CD8-positive, alpha-beta memory T cell (primary cell): ENCODE data around the gene FATE1. TPM values are rescaled to one million over a fixed set of nuclear protein-coding genes. Genes with fewer than 3 reads are reported as not detected.

ENCODE experiments used
- CTCF ChIA-PET: fragments of 350-600 bp; sonication (Branson Sonifier 250); formaldehyde crosslinking; loops from one replicate; lab custom pipeline; 2021; ENCODE audit warnings: antibody characterized with exemption; lab: Charles Lee
- POLR2A ChIA-PET: fragments of 350-600 bp; sonication (Branson Sonifier 250); formaldehyde crosslinking; loops from one replicate; lab custom pipeline; 2021; ENCODE audit warnings: antibody characterized with exemption; lab: Charles Lee
- DNase-seq, 5 donors: peaks; one replicate each; pipeline versions ENCODE4 v3.0.0 to v3.0.0-alpha.2; 2020 to 2022; ENCODE audit warnings: mixed read lengths in 1 of 5
- H3K27ac ChIP-seq: one replicate; pipeline ENCODE4 v1.7.0; 2013; ENCODE audit warnings: low read depth, mild to moderate bottlenecking, low read length, moderate library complexity
- H3K27me3 ChIP-seq: 2 replicates; pipeline ENCODE4 v1.7.0; 2013; ENCODE audit warnings: low read length, mild to moderate bottlenecking; ENCODE audit not compliant: insufficient read depth, poor library complexity, severe bottlenecking
- H3K36me3 ChIP-seq: 2 replicates; pipeline ENCODE4 v1.7.0; 2013; ENCODE audit warnings: mild to moderate bottlenecking, low read length, moderate library complexity; ENCODE audit not compliant: insufficient read depth
- H3K4me1 ChIP-seq: 2 replicates; pipeline ENCODE4 v1.7.0; 2013; ENCODE audit warnings: mild to moderate bottlenecking, low read length, moderate library complexity; ENCODE audit not compliant: insufficient read depth
- H3K4me3 ChIP-seq: 2 replicates; pipeline ENCODE4 v1.7.0; 2013; ENCODE audit warnings: mild to moderate bottlenecking, low read length
- H3K9me3 ChIP-seq: 2 replicates; pipeline ENCODE4 v1.7.0; 2013; ENCODE audit warnings: mild to moderate bottlenecking, low read length
- H3K27ac Mint-ChIP-seq, 8 donors: one replicate each; pipeline ENCODE4 v1.8.0; 2020 to 2021; ENCODE audit warnings: mixed read lengths in 8 of 8, mild to moderate bottlenecking in 6 of 8, inconsistent platforms in 3 of 8, moderate library complexity in 3 of 8
- H3K27me3 Mint-ChIP-seq, 2 donors: one replicate each; pipeline ENCODE4 v1.8.0; 2020 to 2021; ENCODE audit warnings: mixed read lengths in 2 of 2, mild to moderate bottlenecking in 1 of 2, moderate library complexity in 1 of 2
- H3K36me3 Mint-ChIP-seq, 3 donors: one replicate each; pipeline ENCODE4 v1.8.0; 2020 to 2021; ENCODE audit warnings: mixed read lengths in 3 of 3, inconsistent platforms in 1 of 3, mild to moderate bottlenecking in 1 of 3
- H3K4me1 Mint-ChIP-seq, 3 donors: one replicate each; pipeline ENCODE4 v1.8.0; 2020 to 2021; ENCODE audit warnings: mixed read lengths in 3 of 3, inconsistent platforms in 1 of 3, mild to moderate bottlenecking in 1 of 3
- H3K4me3 Mint-ChIP-seq, 7 donors: one replicate each; pipeline ENCODE4 v1.8.0; 2020 to 2021; ENCODE audit warnings: mixed read lengths in 7 of 7, mild to moderate bottlenecking in 6 of 7, moderate library complexity in 4 of 7, inconsistent platforms in 2 of 7
- H3K9me3 Mint-ChIP-seq, 5 donors: one replicate each; pipeline ENCODE4 v1.8.0; 2020 to 2022; ENCODE audit warnings: mixed read lengths in 5 of 5, mild to moderate bottlenecking in 3 of 5, moderate library complexity in 2 of 5, inconsistent platforms in 1 of 5
- polyA plus RNA-seq: library from polyadenylated mRNA; unstranded; fragments of 300-500 nt; fragmentation: Illumina TruSeq; gene quantifications from one replicate; pipeline ENCODE4 v1.2.3, GENCODE V29; 2021
- total RNA-seq, 2 experiments: library from RNA; stranded (reverse); gene quantifications; one replicate each; pipeline ENCODE4 v1.2.3, GENCODE V29; 2021

Gene FATE1
- total and polyA plus RNA-seq, 3 experiments from 2014 or later = not detected

GRCh38 chrX:151725338-151725614, 9.4 kb downstream of the FATE1 start:
- Histone ChIP-seq H3K27me3 (no peaks in the 10 kb centered on the region), H3K27ac (no peak overlapping the region), H3K4me1 (no peaks in the 10 kb centered on the region), H3K4me3 (no peak overlapping the region), H3K9me3 (no peaks in the 10 kb centered on the region), H3K36me3 (no peaks in the 10 kb centered on the region)
- no peak for DNase-seq
- no peak overlapping the region for H3K4me3 Mint-ChIP-seq
- H3K36me3 Mint-ChIP-seq = no peaks in the 10 kb centered on the region
- no peak overlapping the region for H3K27ac Mint-ChIP-seq
- ChIA-PET CTCF (no interaction called here), POLR2A (no interaction called here)
- no peaks in the 10 kb centered on the region for H3K4me1 Mint-ChIP-seq
- H3K27me3 Mint-ChIP-seq = peaks cover 0 to 21% of the 10 kb centered on the region in 2 donors
- H3K9me3 Mint-ChIP-seq = no peaks in the 10 kb centered on the region

DNA sequence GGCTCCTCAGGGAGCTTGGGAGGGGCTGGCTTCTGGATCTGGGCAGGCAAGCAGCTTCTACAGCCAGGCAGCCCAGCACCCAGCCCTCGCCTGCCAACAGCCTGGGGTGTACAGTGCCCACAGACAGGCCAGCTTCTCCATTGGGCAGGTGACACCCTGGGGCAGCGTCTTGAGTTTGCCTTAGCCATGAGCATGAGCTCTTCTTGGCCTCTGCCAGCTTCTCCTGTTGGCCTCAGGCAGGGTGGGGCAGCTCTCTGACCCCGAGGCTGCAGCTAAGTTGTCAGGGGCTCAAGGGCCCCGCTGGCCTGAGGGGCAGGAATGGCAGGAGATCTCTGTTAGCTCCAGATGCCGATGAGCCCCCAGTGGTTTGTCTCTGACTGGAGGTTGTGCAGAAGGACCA, 10.9 kb downstream of the FATE1 start:
- Mint-ChIP-seq H3K9me3 (no peaks in the 10 kb centered on the region), H3K4me1 (no peaks in the 10 kb centered on the region), H3K27me3 (peaks cover 0 to 23% of the 10 kb centered on the region in 2 donors), H3K36me3 (no peaks in the 10 kb centered on the region), H3K27ac (no peak overlapping the region), H3K4me3 (no peak overlapping the region)
- CTCF ChIA-PET = no interaction called here
- H3K27ac ChIP-seq = no peak overlapping the region
- DNase-seq = no peak
- no peaks in the 10 kb centered on the region for H3K36me3 ChIP-seq
- no peaks in the 10 kb centered on the region for H3K9me3 ChIP-seq
- no peaks in the 10 kb centered on the region for H3K4me1 ChIP-seq
- H3K4me3 ChIP-seq = no peak overlapping the region
- POLR2A ChIA-PET = no interaction called here
- no peaks in the 10 kb centered on the region for H3K27me3 ChIP-seq

GRCh38 chrX:151727346-151727745, 11.5 kb downstream of the FATE1 start:
- no peaks in the 10 kb centered on the region for H3K27me3 ChIP-seq
- no peaks in the 10 kb centered on the region for H3K4me1 Mint-ChIP-seq
- H3K27me3 Mint-ChIP-seq = peaks cover 0 to 23% of the 10 kb centered on the region in 2 donors
- ChIA-PET CTCF (no interaction called here), POLR2A (no interaction called here)
- no peaks in the 10 kb centered on the region for H3K36me3 Mint-ChIP-seq
- H3K27ac ChIP-seq = no peak overlapping the region
- H3K27ac Mint-ChIP-seq = no peak overlapping the region
- no peaks in the 10 kb centered on the region for H3K4me1 ChIP-seq
- no peaks in the 10 kb centered on the region for H3K36me3 ChIP-seq
- no peaks in the 10 kb centered on the region for H3K9me3 ChIP-seq
- no peak overlapping the region for H3K4me3 ChIP-seq
- no peak overlapping the region for H3K4me3 Mint-ChIP-seq
- DNase-seq = no peak
- H3K9me3 Mint-ChIP-seq = no peaks in the 10 kb centered on the region

DNA sequence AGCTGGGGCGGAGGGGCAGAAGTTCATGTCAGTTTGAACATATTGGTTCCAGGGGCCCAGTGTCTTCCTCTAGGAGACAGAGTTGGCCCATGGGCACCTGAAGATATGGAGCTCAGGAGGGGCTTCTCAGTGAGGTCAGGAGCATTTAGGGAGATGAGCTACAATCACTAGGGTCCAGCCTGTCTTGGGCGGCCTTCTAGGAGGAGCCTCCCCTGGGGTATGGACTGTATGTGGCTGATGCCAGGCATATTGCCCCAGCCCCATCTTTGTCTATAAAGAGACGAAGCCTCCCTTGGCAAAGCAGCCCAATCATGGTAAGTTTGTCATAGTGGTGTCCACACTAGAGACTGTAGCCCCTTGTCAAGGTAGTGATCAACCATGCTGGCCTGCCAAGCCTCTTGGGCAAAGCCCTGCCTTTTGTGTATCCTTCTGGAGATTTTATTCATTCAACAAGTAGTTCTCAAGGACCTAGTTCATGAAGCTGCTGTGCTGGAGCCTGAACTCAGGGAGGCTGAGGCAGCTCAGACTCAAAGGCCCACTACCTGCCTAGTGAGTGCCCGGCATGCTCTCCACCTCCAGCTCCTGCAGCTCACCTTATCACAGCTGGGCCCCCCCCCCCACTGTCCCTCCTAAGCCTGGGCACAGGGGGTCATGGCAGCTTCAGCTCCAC, 13.4 kb downstream of the FATE1 start:
- Histone ChIP-seq H3K27me3 (no peaks in the 10 kb centered on the region), H3K9me3 (no peaks in the 10 kb centered on the region), H3K4me3 (no peak overlapping the region), H3K4me1 (no peaks in the 10 kb centered on the region), H3K36me3 (no peaks in the 10 kb centered on the region), H3K27ac (no peak overlapping the region)
- CTCF ChIA-PET = no interaction called here
- no peaks in the 10 kb centered on the region for H3K4me1 Mint-ChIP-seq
- no peak for DNase-seq
- H3K27me3 Mint-ChIP-seq = peaks cover 4 to 20% of the 10 kb centered on the region in 2 donors
- POLR2A ChIA-PET = no interaction called here
- H3K9me3 Mint-ChIP-seq = no peaks in the 10 kb centered on the region
- no peak overlapping the region for H3K4me3 Mint-ChIP-seq
- H3K36me3 Mint-ChIP-seq = no peaks in the 10 kb centered on the region
- no peak overlapping the region for H3K27ac Mint-ChIP-seq

DNA sequence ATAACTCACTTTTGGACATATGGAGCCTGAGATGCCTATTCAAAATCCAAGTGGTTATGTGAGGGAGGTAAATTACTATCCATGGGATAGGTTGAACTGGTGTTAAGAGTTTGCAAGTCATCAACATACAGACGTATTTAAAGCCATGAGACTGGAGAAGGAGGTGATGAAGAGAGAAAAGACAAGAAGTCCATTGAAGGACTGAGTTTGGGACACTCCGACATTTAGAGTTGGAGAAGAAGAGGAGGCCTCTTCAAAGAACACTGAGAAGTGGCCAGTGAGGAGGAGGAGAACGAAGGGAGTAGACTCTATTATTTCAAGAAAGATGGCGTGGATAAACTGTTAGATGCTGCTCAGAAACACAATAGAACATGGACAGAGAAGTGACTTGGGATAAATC, 18.6 kb downstream of the FATE1 start, which contains the start of gene CNGA2:
Gene CNGA2, plus strand, starts transcription at position 301 of the 400 bp plus-strand sequence. CDS start 3,738 bp downstream, outside the sequence.
- H3K4me1 Mint-ChIP-seq = no peaks in the 10 kb centered on the region
- no peaks in the 10 kb centered on the region for H3K27me3 ChIP-seq
- peaks cover 6 to 16% of the 10 kb centered on the region in 2 donors for H3K27me3 Mint-ChIP-seq
- H3K4me3 ChIP-seq = no peak within 1 kb of the TSS
- ChIA-PET CTCF (no interaction called here), POLR2A (no interaction called here)
- no peaks in the 10 kb centered on the region for H3K9me3 ChIP-seq
- DNase-seq = no peak
- no peak within 1 kb of the TSS for H3K27ac Mint-ChIP-seq
- H3K4me3 Mint-ChIP-seq = no peak within 1 kb of the TSS
- H3K4me1 ChIP-seq = no peaks in the 10 kb centered on the region
- no peaks in the 10 kb centered on the region for H3K9me3 Mint-ChIP-seq
- no peaks in the 10 kb centered on the region for H3K36me3 ChIP-seq
- no peak within 1 kb of the TSS for H3K27ac ChIP-seq
- H3K36me3 Mint-ChIP-seq = no peaks in the 10 kb centered on the region

DNA sequence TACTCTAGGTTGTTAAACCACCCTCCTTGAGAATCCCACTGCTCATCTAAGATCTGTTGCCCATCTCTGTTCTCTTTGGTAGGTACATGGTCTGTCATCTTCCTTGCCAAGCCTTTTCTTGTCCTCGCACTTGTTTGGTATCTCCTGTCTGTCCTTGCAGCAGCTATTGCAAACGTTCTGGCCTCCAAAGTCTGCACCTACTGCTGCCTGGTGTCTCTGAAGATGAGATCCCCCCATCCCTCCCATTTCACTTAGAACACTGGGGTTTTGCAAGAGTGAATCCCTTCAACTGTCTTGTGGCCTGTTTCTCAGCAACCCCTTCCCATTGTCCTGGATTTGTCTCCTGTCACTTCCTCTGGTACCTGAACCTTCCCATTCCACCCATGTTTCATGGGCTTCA, 19.4 kb downstream of the FATE1 start:
- Mint-ChIP-seq H3K36me3 (no peaks in the 10 kb centered on the region), H3K4me1 (no peaks in the 10 kb centered on the region), H3K27ac (no peak overlapping the region), H3K9me3 (no peaks in the 10 kb centered on the region), H3K4me3 (no peak overlapping the region), H3K27me3 (peaks cover 6 to 13% of the 10 kb centered on the region in 2 donors)
- ChIA-PET POLR2A (no interaction called here), CTCF (no interaction called here)
- Histone ChIP-seq H3K4me3 (no peak overlapping the region), H3K9me3 (no peaks in the 10 kb centered on the region), H3K27me3 (no peaks in the 10 kb centered on the region), H3K36me3 (no peaks in the 10 kb centered on the region), H3K27ac (no peak overlapping the region), H3K4me1 (no peaks in the 10 kb centered on the region)
- DNase-seq = no peak

DNA sequence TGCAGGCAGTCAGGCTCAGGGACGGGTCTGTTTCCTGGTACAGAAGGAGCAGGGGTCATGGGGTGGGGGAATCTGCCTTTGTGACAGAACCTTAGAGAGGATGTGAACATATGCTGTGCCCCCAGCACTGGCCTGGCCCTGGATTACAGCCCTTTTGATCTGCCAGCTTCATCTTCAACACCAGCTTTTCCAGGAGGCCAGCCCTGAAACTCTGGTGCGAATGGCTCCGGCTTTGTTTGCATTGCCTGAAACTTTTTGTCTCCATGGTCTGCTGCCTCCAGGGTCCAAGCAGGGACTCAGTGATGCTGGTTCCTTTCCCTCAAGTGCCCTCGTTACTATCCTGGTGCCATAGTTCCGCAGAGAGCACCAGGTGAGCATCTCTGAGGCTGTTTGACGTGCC, 20.9 kb downstream of the FATE1 start:
- peaks cover 6 to 13% of the 10 kb centered on the region in 2 donors for H3K27me3 Mint-ChIP-seq
- CTCF ChIA-PET = no interaction called here
- no peaks in the 10 kb centered on the region for H3K4me1 Mint-ChIP-seq
- H3K27ac Mint-ChIP-seq = no peak overlapping the region
- no peak overlapping the region for H3K4me3 Mint-ChIP-seq
- Histone ChIP-seq H3K4me3 (no peak overlapping the region), H3K36me3 (no peaks in the 10 kb centered on the region), H3K9me3 (no peaks in the 10 kb centered on the region), H3K4me1 (no peaks in the 10 kb centered on the region), H3K27ac (no peak overlapping the region), H3K27me3 (no peaks in the 10 kb centered on the region)
- POLR2A ChIA-PET = no interaction called here
- no peak for DNase-seq
- H3K36me3 Mint-ChIP-seq = no peaks in the 10 kb centered on the region
- no peaks in the 10 kb centered on the region for H3K9me3 Mint-ChIP-seq

GRCh38 chrX:151737494-151737893, 21.7 kb downstream of the FATE1 start:
- Histone ChIP-seq H3K9me3 (no peaks in the 10 kb centered on the region), H3K27ac (no peak overlapping the region), H3K4me1 (no peaks in the 10 kb centered on the region), H3K36me3 (no peaks in the 10 kb centered on the region), H3K4me3 (no peak overlapping the region), H3K27me3 (no peaks in the 10 kb centered on the region)
- ChIA-PET POLR2A (no interaction called here), CTCF (no interaction called here)
- no peaks in the 10 kb centered on the region for H3K9me3 Mint-ChIP-seq
- no peaks in the 10 kb centered on the region for H3K4me1 Mint-ChIP-seq
- H3K36me3 Mint-ChIP-seq = no peaks in the 10 kb centered on the region
- H3K27ac Mint-ChIP-seq = peak overlapping the region in 1 of 8 donors; percentile 8
- peaks cover 5 to 14% of the 10 kb centered on the region in 2 donors for H3K27me3 Mint-ChIP-seq
- DNase-seq = no peak
- no peak overlapping the region for H3K4me3 Mint-ChIP-seq
